GM12878 (cell line): ENCODE results near the gene SPIRE2. TPM values are rescaled to one million over a fixed set of nuclear protein-coding genes. Genes with fewer than 3 reads are reported as not detected.
A peak's percentile ranks its signal among the peaks of the same experiment; 100 is the strongest.

Experiments used
- ATAC-seq: fragments of 200-7000 bp; cut with Tn5 transposase; 3 replicates; pipeline ENCODE4 v1.9.1; 2020; ENCODE audit warnings: mild to moderate bottlenecking, moderate library complexity
- BruUV-seq: library from RNA; stranded (reverse); fragments of 400-500 nt; replicated peaks from 2 replicates; lab custom pipeline; 2021; lab: Mats Ljungman, UMichigan
- CTCF ChIA-PET: fragments of 300-600 bp; sonication (Branson Sonifier 250); formaldehyde crosslinking; extraction: SDS; loops from one replicate; lab custom pipeline; 2021; ENCODE audit warnings: inconsistent platforms; lab: Yijun Ruan, JAX
- POLR2A ChIA-PET: fragments of 350-600 bp; formaldehyde crosslinking; extraction: SDS; loops from one replicate; lab custom pipeline; 2021; ENCODE audit warnings: inconsistent platforms; lab: Charles Lee
- RAD21 ChIA-PET: fragments of 300-600 bp; sonication (Branson Sonifier 250); formaldehyde crosslinking; loops from one replicate; lab custom pipeline; 2023; ENCODE audit warnings: antibody characterized with exemption; ENCODE audit not compliant: unreplicated experiment; lab: Charles Lee
- SMC1A ChIA-PET: fragments of 300-600 bp; sonication (Branson Sonifier 250); formaldehyde crosslinking; loops from one replicate; lab custom pipeline; 2023; ENCODE audit not compliant: unreplicated experiment, uncharacterized antibody; lab: Charles Lee
- DNase-seq: peaks from one replicate; pipeline ENCODE4 v3.0.0-alpha.2; 2011; ENCODE audit warnings: low read depth, low spot score
- FAIRE-seq: peaks from 3 replicates; lab custom pipeline; 2011; peaks lifted over from hg19 to GRCh38; lab: Jason Lieb, UNC
- H2AFZ ChIP-seq: 2 replicates; pipeline ENCODE4 v1.6.0; 2011; ENCODE audit warnings: low read depth, low read length, control low read depth; ENCODE audit not compliant: control insufficient read depth
- H3K27ac ChIP-seq: 2 replicates; pipeline ENCODE4 v1.5.1; 2011; ENCODE audit warnings: control low read depth; ENCODE audit not compliant: control insufficient read depth, insufficient read depth
- H3K27me3 ChIP-seq, 2 experiments: replicated peaks in 1 of 2; 2 replicates each; pipeline versions ENCODE4 v1.6.0 to v1.6.1; 2011; ENCODE audit warnings: low read length in 1 of 2; ENCODE audit not compliant: control insufficient read depth in 2 of 2, insufficient read depth in 2 of 2
- H3K36me3 ChIP-seq, 2 experiments: 2 replicates each; pipeline ENCODE4 v1.5.1; 2011; ENCODE audit warnings: low read length in 1 of 2; ENCODE audit not compliant: control insufficient read depth in 2 of 2, insufficient read depth in 2 of 2
- H3K4me1 ChIP-seq: 2 replicates; pipeline ENCODE4 v1.6.1; 2011; ENCODE audit warnings: mild to moderate bottlenecking, low read length, moderate library complexity, mixed read lengths; ENCODE audit not compliant: control insufficient read depth, insufficient read depth
- H3K4me2 ChIP-seq: 2 replicates; pipeline ENCODE4 v1.6.0; 2011; ENCODE audit warnings: control low read depth; ENCODE audit not compliant: control insufficient read depth, insufficient read depth
- H3K4me3 ChIP-seq: fragments of 200-600 bp; sonication (generic); 2 replicates; pipeline ENCODE4 v1.5.1; 2016
- H3K79me2 ChIP-seq: 2 replicates; pipeline ENCODE4 v1.6.0; 2011; ENCODE audit warnings: low read length; ENCODE audit not compliant: control insufficient read depth, insufficient read depth
- H3K9ac ChIP-seq: 2 replicates; pipeline ENCODE4 v1.8.0; 2011; ENCODE audit warnings: low read length, control low read depth, mixed read lengths; ENCODE audit not compliant: control insufficient read depth, insufficient read depth
- H3K9me3 ChIP-seq: replicated peaks from 3 replicates; pipeline ENCODE4 v1.5.1; 2011; ENCODE audit warnings: mild to moderate bottlenecking, low read length; ENCODE audit not compliant: control insufficient read depth, insufficient read depth
- H4K20me1 ChIP-seq: 2 replicates; pipeline ENCODE4 v1.6.0; 2011; ENCODE audit not compliant: control insufficient read depth, insufficient read depth
- ASH2L ChIP-seq: fragments of 300-600, 200-600 bp; sonication (generic); IDR thresholded peaks from 2 replicates; pipeline ENCODE4 v1.6.1; 2017; ENCODE audit warnings: low read depth, mild to moderate bottlenecking, borderline replicate concordance
- E2F4 ChIP-seq: IDR thresholded peaks from 2 replicates; pipeline ENCODE4 v1.6.1; 2012; ENCODE audit warnings: low read depth, low read length, improper control_type of control experiment
- HCFC1 ChIP-seq: fragments of 150-350 bp; IDR thresholded peaks from 2 replicates; pipeline ENCODE4 v1.6.1; 2014; ENCODE audit warnings: low read length
- JUND ChIP-seq: IDR thresholded peaks from 2 replicates; pipeline ENCODE4 v1.6.1; 2012; ENCODE audit warnings: low read depth, mild to moderate bottlenecking, low read length, improper control_type of control experiment, moderate library complexity
- POU2F2 ChIP-seq: IDR thresholded peaks from 3 replicates; pipeline ENCODE4 v1.6.1; 2011; ENCODE audit warnings: low read depth, mild to moderate bottlenecking, low read length, borderline replicate concordance
- RAD51 ChIP-seq: fragments of 450-650 bp; IDR thresholded peaks from 2 replicates; pipeline ENCODE4 v1.6.1; 2016; ENCODE audit warnings: moderate library complexity, mild to moderate bottlenecking, inconsistent platforms
- ZBTB33 ChIP-seq: fragments of 450-650 bp; IDR thresholded peaks from 2 replicates; pipeline ENCODE4 v1.6.1; 2017; ENCODE audit warnings: mild to moderate bottlenecking
- WGBS: methylation state at CpG from one replicate; pipeline ENCODE4 v1.1.6; 2016; ENCODE audit warnings: low lambda C conversion rate; ENCODE audit not compliant: insufficient replicate concordance, insufficient coverage; ENCODE audit errors: missing lambda C conversion rate; 5-methylcytosine and 5-hydroxymethylcytosine counted together
- in situ Hi-C: fragments of 300-500 bp; cut with MboI; formaldehyde crosslinking; loops from 9 replicates; pipeline ENCODE4 v1.14.3; 2018; ENCODE audit warnings: mixed read lengths
- intact Hi-C: fragments of 100-400 bp; cut with micrococcal nuclease; formaldehyde crosslinking; loops from one replicate; pipeline ENCODE4 v1.14.2; 2022; ENCODE audit not compliant: unreplicated experiment
- polyA plus RNA-seq, 11 experiments: library from polyadenylated mRNA; depleted of rRNA in 4 of 11; unstranded in 6 of 11; stranded (reverse) in 5 of 11; fragments of >200 nt; fragmentation: Nextera tagmentation in 4 of 11; fragmentation: Illumina TruSeq in 1 of 11; extraction: Ambion mirVana in 4 of 11; extraction: Trizol in 1 of 11; gene quantifications; 1 replicate in 1 of 11; 2 replicates in 10 of 11; pipeline versions ENCODE4 v1.2.1 to v1.2.3, GENCODE V29; 2011 to 2016; ENCODE audit warnings: inconsistent platforms in 2 of 11, missing spikeins in 2 of 11, low read depth in 1 of 11
- total RNA-seq, 4 experiments: library from RNA; depleted of rRNA in 3 of 4; stranded (reverse); fragments of >200 nt in 3 of 4; fragmentation: Illumina TruSeq in 1 of 4; extraction: Trizol in 1 of 4; gene quantifications; 2 replicates each; pipeline versions ENCODE4 v1.2.1 to v1.2.3, GENCODE V29; 2013 to 2021
- TF ChIP-seq, protein P1 (sequence below): IDR thresholded peaks from 2 replicates; pipeline ENCODE4 v1.6.1; 2011; ENCODE audit warnings: borderline replicate concordance, low read depth, mild to moderate bottlenecking, moderate library complexity, low read length; ENCODE audit not compliant: insufficient read depth, poor library complexity, severe bottlenecking

The SPIRE2 gene
- total and polyA plus RNA-seq, 10 of the 15 experiments (the other 5 are each of a cell fraction or from before 2014, with no cell fraction given): 0.03 to 0.64 (median 0.27) TPM; not detected in 1

- SMC1A ChIA-PET: interaction anchor here (0.6 to 3.5 kb wide), 3 partner anchors 10 to 163 kb away, joined by 3 to 17 read pairs (median 4); partner anchors contain the start of gene TCF25
- DNase-seq (no peak), FAIRE-seq (no peak), ATAC-seq (no peak)
- Histone ChIP-seq H3K36me3 (no peaks in the 10 kb centered on the region), H3K79me2 (no peaks in the 10 kb centered on the region), H3K27ac (no peak overlapping the region), H2AFZ (no peak overlapping the region), H3K9ac (no peak overlapping the region), H3K4me1 (peaks cover 22% of the 10 kb centered on the region), H4K20me1 (no peaks in the 10 kb centered on the region), H3K9me3 (peaks cover 1% of the 10 kb centered on the region; the same call in 2 of the 3 replicates), H3K4me2 (peak overlapping the region; percentile 85), H3K4me3 (no peak overlapping the region), H3K27me3 (no peaks in the 10 kb centered on the region; a peak in 1 of 4 replicates)
- POLR2A ChIA-PET: interaction anchor here (0.6 to 5.2 kb wide), 4 partner anchors 10 to 296 kb away, joined by 3 to 49 read pairs (median 5); partner anchors contain the start of gene TCF25
- RAD21 ChIA-PET: interaction anchor here (1.8 to 3.4 kb wide), 2 partner anchors 162 kb away, joined by 9 to 26 read pairs; partner anchors contain the start of gene SPATA2L
- no TSS peak for BruUV-seq
- CTCF ChIA-PET: interaction anchor here (0.7 to 6.9 kb wide), 5 partner anchors 45 to 229 kb away, joined by 3 to 119 read pairs (median 6); partner anchors contain the start of gene SPATA2L
- 98% methylated on average over 6 of the region's 6 CpGs for WGBS
- TF ChIP-seq E2F4 (no peak), JUND (no peak), RAD51 (no peak), HCFC1 (no peak), POU2F2 (no peak), ZBTB33 (no peak), ASH2L (no peak)
- TF ChIP-seq, protein P1, sequence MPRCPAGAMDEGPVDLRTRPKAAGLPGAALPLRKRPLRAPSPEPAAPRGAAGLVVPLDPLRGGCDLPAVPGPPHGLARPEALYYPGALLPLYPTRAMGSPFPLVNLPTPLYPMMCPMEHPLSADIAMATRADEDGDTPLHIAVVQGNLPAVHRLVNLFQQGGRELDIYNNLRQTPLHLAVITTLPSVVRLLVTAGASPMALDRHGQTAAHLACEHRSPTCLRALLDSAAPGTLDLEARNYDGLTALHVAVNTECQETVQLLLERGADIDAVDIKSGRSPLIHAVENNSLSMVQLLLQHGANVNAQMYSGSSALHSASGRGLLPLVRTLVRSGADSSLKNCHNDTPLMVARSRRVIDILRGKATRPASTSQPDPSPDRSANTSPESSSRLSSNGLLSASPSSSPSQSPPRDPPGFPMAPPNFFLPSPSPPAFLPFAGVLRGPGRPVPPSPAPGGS: no peak
- intact Hi-C loops (no loop called here), in situ Hi-C loops (loop anchor here (5.0 kb wide), 1 partner anchor 160 kb away; the partner anchor contains the start of gene SPATA2L)
Observed at GRCh38 chr16:89862732-89863131, 34.5 kb downstream of the SPIRE2 start.
